Fibroblast of skin of right biceps (primary cell): ENCODE measurements around the gene SCML2.
"Not testable (repeated sequence)": the region's sequence is repeated elsewhere in the genome, so short reads cannot be mapped to it uniquely, and the experiment has no call there.

Experiments
- DNase-seq: peaks from one replicate; pipeline ENCODE4 v3.0.0-alpha.2; 2013

The SCML2 gene

DNA sequence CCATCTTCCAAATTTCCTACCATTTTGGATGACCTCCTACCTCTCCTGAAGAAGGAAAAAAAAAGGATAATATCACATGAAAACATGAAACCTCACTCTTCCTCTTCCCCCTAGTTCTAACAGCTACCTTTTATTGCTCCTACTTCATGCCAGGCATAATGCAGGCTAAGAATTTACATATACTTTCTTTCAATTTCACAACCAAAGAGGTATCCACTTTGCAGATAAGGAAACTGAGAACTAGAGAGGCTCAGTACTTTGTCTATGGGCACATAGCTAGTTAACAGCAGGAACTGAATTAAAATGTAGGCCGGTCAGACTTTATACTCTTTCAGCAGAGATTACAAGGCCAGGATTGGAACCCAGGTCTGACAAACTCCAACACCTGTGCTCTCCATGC is 99.4 kb downstream of the SCML2 start:
- no peak for DNase-seq

DNA sequence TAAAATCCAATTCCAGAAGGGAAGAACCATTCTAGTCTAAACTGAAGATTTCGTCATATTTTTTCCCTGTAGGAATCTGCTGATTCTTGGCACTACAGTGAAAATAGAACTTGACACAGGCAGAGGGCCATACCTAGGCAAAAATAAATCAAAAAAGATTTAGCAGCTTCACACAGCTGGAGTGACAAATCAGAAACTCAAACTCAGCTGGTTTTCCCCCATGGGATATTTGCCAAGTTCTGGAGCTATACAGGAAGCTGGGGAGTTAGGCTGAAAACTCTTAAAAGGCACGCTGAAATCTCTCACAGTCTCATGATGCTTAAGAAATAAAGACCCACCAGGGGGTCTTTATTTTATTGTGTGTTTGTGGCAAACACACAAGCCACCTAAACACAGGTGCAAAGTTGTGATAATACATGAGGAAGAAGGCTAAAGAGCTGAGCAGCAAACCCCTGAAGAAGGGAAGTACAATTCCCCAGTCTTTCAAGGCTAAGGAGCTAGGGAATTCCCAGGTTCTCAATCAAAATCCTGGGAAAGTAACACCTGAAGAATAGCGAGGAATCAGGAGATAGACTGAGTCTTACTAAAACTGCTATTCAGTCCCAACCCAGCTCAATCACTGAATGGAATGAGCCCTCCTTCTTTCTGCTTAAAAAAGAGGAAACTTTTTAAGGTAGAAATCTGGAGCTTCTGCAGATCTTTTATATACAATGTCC is 101.7 kb downstream of the SCML2 start:
- DNase-seq, result peak; percentile 16

DNA sequence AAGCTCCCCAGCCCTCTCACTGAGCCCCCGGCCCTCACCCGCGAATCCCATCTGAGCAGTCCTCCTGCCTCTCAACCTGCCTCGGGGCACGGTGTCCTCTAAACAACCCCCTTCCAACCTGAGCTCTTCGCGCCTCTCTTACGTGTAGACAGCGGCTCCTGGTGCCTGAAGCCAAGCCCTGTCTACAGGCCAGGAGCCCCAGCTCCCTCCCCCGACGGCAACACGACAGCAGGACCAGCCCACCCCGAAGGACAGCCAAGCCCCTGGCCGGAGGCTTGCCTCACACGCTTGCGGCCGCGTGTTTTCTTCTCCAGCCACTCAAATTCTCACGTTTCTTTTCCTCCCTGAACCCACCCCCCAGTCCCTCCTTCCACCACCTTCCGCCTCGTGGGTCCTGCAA is 124.8 kb downstream of the SCML2 start:
- not testable (repeated sequence) for DNase-seq

DNA sequence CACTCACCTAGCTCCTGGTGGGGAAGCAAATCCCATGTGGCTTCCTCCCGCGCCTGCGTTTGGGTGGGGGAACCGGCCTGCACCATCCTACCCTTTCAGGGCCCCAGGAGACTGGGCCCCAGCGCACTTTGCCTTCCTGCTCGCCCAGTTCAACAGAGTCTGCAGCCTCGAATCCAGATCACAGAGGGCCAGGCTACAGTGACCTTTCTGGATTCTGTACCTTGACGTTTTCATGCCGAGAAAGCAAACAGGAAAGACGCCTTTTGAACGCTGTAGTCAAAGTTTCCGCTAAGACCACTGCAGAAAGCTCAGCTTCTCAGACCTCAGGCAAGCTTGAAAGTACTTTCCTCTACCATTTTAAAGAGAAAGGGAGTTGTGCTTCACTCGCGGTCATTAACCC is 126.4 kb downstream of the SCML2 start:
- DNase-seq, result no peak

DNA sequence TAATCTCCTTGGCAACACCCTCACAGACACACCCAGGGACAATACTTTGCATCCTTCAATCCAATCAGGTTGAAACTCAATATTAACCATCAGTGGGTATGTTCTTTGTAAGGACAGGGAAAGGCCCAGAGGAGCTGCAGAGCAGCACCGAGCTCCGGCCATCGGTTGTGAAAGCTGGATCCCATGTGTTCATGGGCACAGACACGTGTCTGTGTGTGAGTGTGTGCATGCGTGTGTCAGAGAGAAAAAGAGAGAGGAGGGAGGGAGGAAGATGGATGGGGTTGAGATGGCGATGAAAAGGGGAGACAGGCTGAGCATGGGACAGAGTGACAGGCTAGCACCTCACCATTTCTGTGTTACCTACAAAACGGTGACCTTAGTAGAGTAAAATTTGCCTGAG is 127.0 kb downstream of the SCML2 start:
- no peak for DNase-seq

DNA sequence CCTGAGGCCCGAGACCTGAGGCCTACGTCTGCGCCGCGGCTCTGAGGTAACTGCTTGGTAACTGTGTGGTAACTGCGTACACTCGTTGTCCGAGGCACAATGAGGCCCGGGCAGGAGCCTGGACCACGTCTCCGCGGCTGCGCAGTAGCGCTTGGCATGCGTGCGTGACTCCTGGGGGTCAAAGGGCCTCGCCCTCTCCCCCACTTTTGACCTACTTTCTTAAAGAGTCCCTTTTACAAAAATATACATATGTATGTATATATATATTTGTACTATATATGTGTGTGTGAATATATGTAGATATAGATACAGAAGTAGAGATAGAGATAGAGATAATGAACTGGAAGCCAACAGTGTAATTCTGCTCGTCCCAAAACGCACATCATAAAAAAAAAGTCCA is 133.7 kb downstream of the SCML2 start, which contains the start of gene BEND2:
TSS of gene BEND2 (minus strand) at position 101 of the 400 bp plus-strand sequence. CDS start 136 bp downstream, outside the sequence.
- no peak for DNase-seq

GRCh38 chrX:18210470-18210869 is 144.0 kb downstream of the SCML2 start:
- peak; percentile 1 for DNase-seq

DNA sequence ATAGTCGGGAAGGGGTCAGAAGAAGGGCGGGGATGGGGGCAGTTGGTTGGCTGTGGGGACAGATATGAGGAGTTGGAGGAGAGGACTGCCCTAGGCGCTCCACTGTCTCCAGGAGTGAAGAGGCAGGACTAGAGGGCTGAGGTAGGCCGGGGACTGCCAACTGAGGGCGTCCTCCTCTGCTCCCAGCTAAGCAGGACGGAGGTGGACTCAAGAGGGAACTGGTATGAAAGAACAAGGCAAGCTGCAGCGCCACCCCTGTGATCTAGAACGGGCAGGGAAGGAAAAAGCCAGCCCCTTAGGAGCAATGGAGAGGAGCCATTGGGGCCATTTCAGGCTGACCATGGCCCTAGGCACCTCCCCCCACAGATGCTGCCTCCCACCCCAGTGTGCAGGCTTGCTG is 147.8 kb downstream of the SCML2 start:
- DNase-seq, result no peak

DNA sequence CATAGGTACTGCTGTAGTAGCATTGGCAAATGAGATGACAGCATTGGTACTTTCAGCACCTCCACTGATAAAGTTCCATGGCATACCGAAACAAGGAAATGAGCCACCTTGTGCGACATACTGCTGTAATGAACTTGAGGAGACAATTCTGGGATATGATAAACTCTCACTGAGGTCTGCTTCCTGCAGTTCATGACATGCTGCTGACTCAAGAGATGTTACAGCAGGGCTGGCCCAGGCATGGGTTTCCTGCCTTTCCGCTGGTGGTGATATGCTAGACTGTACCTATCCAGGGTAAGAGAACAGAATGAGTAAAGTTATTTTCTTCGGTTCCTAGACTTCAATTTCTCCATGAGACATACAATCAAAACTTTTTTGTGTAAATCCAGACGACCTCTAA is 150.9 kb downstream of the SCML2 start:
- DNase-seq, result no peak

DNA sequence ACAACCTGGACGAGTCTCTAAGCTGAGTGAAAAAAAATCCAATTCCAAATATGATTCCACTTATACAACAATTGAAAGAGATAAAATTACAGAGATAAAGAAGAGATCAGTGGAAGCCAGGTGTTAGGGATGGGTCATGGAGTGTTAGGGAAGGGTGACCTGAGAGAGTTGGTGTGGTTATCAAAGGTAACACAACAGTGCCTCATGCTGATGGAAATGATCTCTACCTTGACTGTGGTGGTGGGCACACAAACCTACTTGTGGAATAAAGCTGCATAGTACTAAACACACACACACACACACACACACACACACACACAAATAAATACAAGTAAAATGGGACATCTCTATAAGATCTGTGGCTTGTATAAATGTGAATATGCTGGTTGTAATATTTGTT is 159.8 kb downstream of the SCML2 start:
- no peak for DNase-seq
